GM23338 (cell line): ENCODE measurements around the gene DSE. TPM values are rescaled to one million over a fixed set of nuclear protein-coding genes. Genes with fewer than 3 reads are reported as not detected.

ENCODE experiments used
- ATAC-seq: fragments of 200-7000 bp; cut with Tn5 transposase; 3 replicates; pipeline ENCODE4 v1.9.1; 2020
- DNase-seq: peaks from one replicate; pipeline ENCODE4 v3.0.0-alpha.2; 2015; ENCODE audit warnings: low spot score
- H2AFZ ChIP-seq: fragments of 200-600 bp; sonication (generic); 2 replicates; pipeline ENCODE4 v1.8.0; 2016; ENCODE audit warnings: antibody characterized with exemption, mild to moderate bottlenecking, moderate library complexity
- H3F3A ChIP-seq: fragments of 200-600 bp; sonication (generic); replicated peaks from 2 replicates; pipeline ENCODE4 v1.8.0; 2017; ENCODE audit warnings: antibody characterized with exemption, mixed run types, low read depth
- H3K27ac ChIP-seq: fragments of 200-600 bp; sonication (generic); 2 replicates; pipeline ENCODE4 v1.6.1; 2016; ENCODE audit warnings: low read depth
- H3K27me3 ChIP-seq: fragments of 200-600 bp; sonication (generic); 2 replicates; pipeline ENCODE4 v1.8.0; 2016; ENCODE audit warnings: mild to moderate bottlenecking, mixed run types, moderate library complexity; ENCODE audit not compliant: insufficient read depth
- H3K36me3 ChIP-seq: fragments of 200-600 bp; sonication (generic); 2 replicates; pipeline ENCODE4 v1.8.0; 2016; ENCODE audit warnings: mild to moderate bottlenecking; ENCODE audit not compliant: insufficient read depth
- H3K4me1 ChIP-seq: fragments of 200-600 bp; sonication (generic); 2 replicates; pipeline ENCODE4 v1.8.0; 2016; ENCODE audit warnings: mild to moderate bottlenecking, moderate library complexity; ENCODE audit not compliant: insufficient read depth
- H3K4me2 ChIP-seq: fragments of 200-600 bp; sonication (generic); 2 replicates; pipeline ENCODE4 v1.7.1; 2017; ENCODE audit warnings: mixed run types
- H3K4me3 ChIP-seq: fragments of 200-600 bp; sonication (generic); 2 replicates; pipeline ENCODE4 v1.6.1; 2016; ENCODE audit warnings: mixed run types
- H3K79me2 ChIP-seq: fragments of 200-600 bp; sonication (generic); replicated peaks from 2 replicates; pipeline ENCODE4 v1.8.0; 2017; ENCODE audit warnings: mild to moderate bottlenecking; ENCODE audit not compliant: insufficient read depth
- H3K9me2 ChIP-seq: fragments of 200-600 bp; sonication (generic); 2 replicates; pipeline ENCODE4 v1.8.0; 2017; ENCODE audit not compliant: insufficient read depth
- H4K20me1 ChIP-seq: fragments of 200-600 bp; sonication (generic); replicated peaks from 2 replicates; pipeline ENCODE4 v1.8.0; 2017; ENCODE audit warnings: mild to moderate bottlenecking; ENCODE audit not compliant: insufficient read depth
- H3K27ac Mint-ChIP-seq: 2 replicates; pipeline ENCODE4 v1.8.0; 2020; ENCODE audit warnings: inconsistent platforms, mild to moderate bottlenecking, moderate library complexity, mixed read lengths
- H3K27me3 Mint-ChIP-seq: 3 replicates; pipeline ENCODE4 v1.8.0; 2022; ENCODE audit warnings: low read depth, mild to moderate bottlenecking, moderate library complexity, mixed read lengths, inconsistent platforms; ENCODE audit not compliant: insufficient read depth, poor library complexity
- H3K36me3 Mint-ChIP-seq: 3 replicates; pipeline ENCODE4 v1.8.0; 2021; ENCODE audit warnings: low read depth, mild to moderate bottlenecking, inconsistent platforms, moderate library complexity, mixed read lengths
- H3K4me1 Mint-ChIP-seq: 3 replicates; pipeline ENCODE4 v1.8.0; 2020; ENCODE audit warnings: mild to moderate bottlenecking, inconsistent platforms, mixed read lengths
- H3K4me3 Mint-ChIP-seq: 3 replicates; pipeline ENCODE4 v1.8.0; 2021; ENCODE audit warnings: moderate library complexity, mild to moderate bottlenecking, inconsistent platforms, mixed read lengths
- H3K9me3 Mint-ChIP-seq: 3 replicates; pipeline ENCODE4 v1.8.0; 2020; ENCODE audit warnings: moderate library complexity, mild to moderate bottlenecking, inconsistent platforms, mixed read lengths
- CREB1 ChIP-seq: fragments of 250-450 bp; sonication (Bioruptor Pico); IDR thresholded peaks from 2 replicates; pipeline ENCODE4 v1.5.0; 2020; ENCODE audit warnings: low read depth, mild to moderate bottlenecking, moderate library complexity
- ETS1 ChIP-seq: IDR thresholded peaks from 2 replicates; pipeline ENCODE4 v1.6.1; 2016; ENCODE audit warnings: antibody characterized with exemption
- EZH2phosphoT487 ChIP-seq: fragments of 200-600 bp; sonication (generic); IDR thresholded peaks from one replicate; pipeline ENCODE4 v1.8.1; 2018; ENCODE audit warnings: antibody characterized with exemption; ENCODE audit not compliant: unreplicated experiment
- JUNB ChIP-seq: IDR thresholded peaks from one replicate; pipeline ENCODE4 v1.6.1; 2016; ENCODE audit warnings: antibody characterized with exemption; ENCODE audit not compliant: unreplicated experiment
- NANOG ChIP-seq: IDR thresholded peaks from 2 replicates; pipeline ENCODE4 v1.6.1; 2016; ENCODE audit warnings: antibody characterized with exemption, borderline replicate concordance
- POLR2AphosphoS5 ChIP-seq: IDR thresholded peaks from 2 replicates; pipeline ENCODE4 v1.6.1; 2016; ENCODE audit warnings: antibody characterized with exemption, low read depth
- REST ChIP-seq: IDR thresholded peaks from one replicate; pipeline ENCODE4 v1.6.1; 2018; ENCODE audit warnings: antibody characterized with exemption; ENCODE audit not compliant: unreplicated experiment
- STAT1 ChIP-seq: IDR thresholded peaks from one replicate; pipeline ENCODE4 v1.6.1; 2016; ENCODE audit warnings: antibody characterized with exemption; ENCODE audit not compliant: unreplicated experiment
- ZNF114 ChIP-seq: fragments of 250-450 bp; sonication (Bioruptor Pico); IDR thresholded peaks from 2 replicates; pipeline ENCODE4 v1.5.0; 2020; ENCODE audit warnings: mild to moderate bottlenecking, moderate library complexity
- ZNF331 ChIP-seq: fragments of 250-450 bp; sonication (Bioruptor Pico); IDR thresholded peaks from 2 replicates; pipeline ENCODE4 v1.5.0; 2020; ENCODE audit warnings: low read depth, mild to moderate bottlenecking, moderate library complexity
- ZNF462 ChIP-seq: fragments of 250-450 bp; sonication (Bioruptor Pico); IDR thresholded peaks from 2 replicates; pipeline ENCODE4 v1.5.0; 2020; ENCODE audit warnings: mild to moderate bottlenecking, moderate library complexity
- polyA plus RNA-seq: library from polyadenylated mRNA; unstranded; fragments of >200 nt; fragmentation: Nextera tagmentation; extraction: Ambion mirVana; gene quantifications from 2 replicates; pipeline ENCODE4 v1.2.1, GENCODE V29; 2016
- total RNA-seq: library from RNA; depleted of rRNA; stranded (reverse); fragments of >200 nt; shearing (Covaris generic); gene quantifications from 2 replicates; pipeline ENCODE4 v1.2.3, GENCODE V29; 2014

The DSE gene
- total and polyA plus RNA-seq, 2 experiments from 2014 or later: 18.8 to 45.2 TPM

GRCh38 chr6:116374586-116374985, 3.8 kb downstream of the DSE start:
- H3K9me3 Mint-ChIP-seq: no peaks in the 10 kb centered on the region
- no peak for DNase-seq
- Histone ChIP-seq H3K27me3 (no peaks in the 10 kb centered on the region), H2AFZ (no peak overlapping the region), H3F3A (no peaks in the 10 kb centered on the region), H3K79me2 (peaks cover 74% of the 10 kb centered on the region), H3K4me2 (no peak overlapping the region), H4K20me1 (peaks cover 20% of the 10 kb centered on the region; the same call in 1 of the 2 replicates), H3K4me3 (no peak overlapping the region), H3K27ac (no peak overlapping the region), H3K4me1 (peaks cover 24% of the 10 kb centered on the region), H3K9me2 (no peaks in the 10 kb centered on the region), H3K36me3 (no peaks in the 10 kb centered on the region)
- TF ChIP-seq JUNB (no peak), POLR2AphosphoS5 (no peak), STAT1 (no peak)
- no peak overlapping the region; the same call in 1 of the 2 replicates for H3K27ac Mint-ChIP-seq
- no peak for ATAC-seq
- H3K27me3 Mint-ChIP-seq: peaks cover 9% of the 10 kb centered on the region
- no peak overlapping the region for H3K4me3 Mint-ChIP-seq
- H3K36me3 Mint-ChIP-seq: no peaks in the 10 kb centered on the region; the same call in 2 of the 3 replicates
- H3K4me1 Mint-ChIP-seq: peaks cover 30% of the 10 kb centered on the region

GRCh38 chr6:116375262-116375661, 4.5 kb downstream of the DSE start:
- peaks cover 81% of the 10 kb centered on the region for H3K79me2 ChIP-seq
- TF ChIP-seq ZNF114 (CRISPR knock-in tag): no peak
- no peak for TF ChIP-seq ETS1
- TF ChIP-seq EZH2phosphoT487: no peak
- TF ChIP-seq ZNF462 (CRISPR knock-in tag): no peak
- no peak for TF ChIP-seq JUNB
- no peak for TF ChIP-seq ZNF331 (CRISPR knock-in tag)
- TF ChIP-seq REST: no peak
- no peak for TF ChIP-seq NANOG
- no peak for TF ChIP-seq STAT1
- TF ChIP-seq CREB1: no peak

More at GRCh38 chr6:116375262-116375661, 4.5 kb downstream of the DSE start:
- Histone ChIP-seq H3K9me2 (no peaks in the 10 kb centered on the region), H3F3A (no peaks in the 10 kb centered on the region), H3K4me3 (no peak overlapping the region), H3K4me2 (no peak overlapping the region), H3K36me3 (no peaks in the 10 kb centered on the region), H3K27ac (no peak overlapping the region), H2AFZ (no peak overlapping the region), H3K27me3 (no peaks in the 10 kb centered on the region), H4K20me1 (peaks cover 20% of the 10 kb centered on the region; the same call in 1 of the 2 replicates), H3K4me1 (peaks cover 18% of the 10 kb centered on the region)
- Mint-ChIP-seq H3K4me3 (no peak overlapping the region), H3K36me3 (no peaks in the 10 kb centered on the region; the same call in 2 of the 3 replicates), H3K9me3 (no peaks in the 10 kb centered on the region), H3K27ac (no peak overlapping the region), H3K27me3 (peaks cover 2% of the 10 kb centered on the region), H3K4me1 (peaks cover 27% of the 10 kb centered on the region)
- no peak for ATAC-seq
- no peak for DNase-seq
